ENCODE results near the gene DOCK8. TPM values are rescaled to one million over a fixed set of nuclear protein-coding genes. Genes with fewer than 3 reads are reported as not detected.

Gene DOCK8
- total RNA-seq, 4 donors from 2014 or later: 9.0 to 17.9 (median 13.6) TPM

DNA sequence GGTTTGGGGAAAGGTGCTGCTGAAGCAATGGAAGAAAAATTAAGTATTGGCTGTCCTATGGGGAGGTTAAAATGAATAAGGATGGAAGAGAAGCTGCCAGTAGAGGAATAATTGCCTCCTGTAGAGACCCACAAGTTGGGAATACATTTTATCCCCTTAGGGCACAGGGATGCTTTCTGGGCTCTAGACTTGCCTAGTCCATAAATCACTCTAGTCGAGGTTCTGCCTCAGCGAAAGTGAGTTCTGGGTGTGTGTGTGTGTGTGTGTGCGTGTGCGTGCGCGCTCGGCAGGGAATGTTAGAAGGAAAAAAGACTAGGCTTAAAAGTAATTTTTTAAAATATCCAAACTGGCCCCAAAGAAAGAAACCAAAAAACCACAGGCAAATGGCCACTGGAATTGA is 291.6 kb downstream of the DOCK8 start:
- Histone ChIP-seq H3K36me3 (no peaks in the 10 kb centered on the region), H3K9me3 (no peaks in the 10 kb centered on the region), H3K27me3 (no peaks in the 10 kb centered on the region), H3K4me1 (peaks cover 0 to 25% (median 10%) of the 10 kb centered on the region in 4 donors), H3K4me3 (peak overlapping the region in 1 of 4 donors; percentile 72), H3K27ac (peak overlapping the region in 3 of 4 donors; percentile 79 to 93 (median 82))
- WGBS, 2 donors: 87 to 90% methylated on average over 7 of the region's 7 CpGs
- TF ChIP-seq, protein P1, sequence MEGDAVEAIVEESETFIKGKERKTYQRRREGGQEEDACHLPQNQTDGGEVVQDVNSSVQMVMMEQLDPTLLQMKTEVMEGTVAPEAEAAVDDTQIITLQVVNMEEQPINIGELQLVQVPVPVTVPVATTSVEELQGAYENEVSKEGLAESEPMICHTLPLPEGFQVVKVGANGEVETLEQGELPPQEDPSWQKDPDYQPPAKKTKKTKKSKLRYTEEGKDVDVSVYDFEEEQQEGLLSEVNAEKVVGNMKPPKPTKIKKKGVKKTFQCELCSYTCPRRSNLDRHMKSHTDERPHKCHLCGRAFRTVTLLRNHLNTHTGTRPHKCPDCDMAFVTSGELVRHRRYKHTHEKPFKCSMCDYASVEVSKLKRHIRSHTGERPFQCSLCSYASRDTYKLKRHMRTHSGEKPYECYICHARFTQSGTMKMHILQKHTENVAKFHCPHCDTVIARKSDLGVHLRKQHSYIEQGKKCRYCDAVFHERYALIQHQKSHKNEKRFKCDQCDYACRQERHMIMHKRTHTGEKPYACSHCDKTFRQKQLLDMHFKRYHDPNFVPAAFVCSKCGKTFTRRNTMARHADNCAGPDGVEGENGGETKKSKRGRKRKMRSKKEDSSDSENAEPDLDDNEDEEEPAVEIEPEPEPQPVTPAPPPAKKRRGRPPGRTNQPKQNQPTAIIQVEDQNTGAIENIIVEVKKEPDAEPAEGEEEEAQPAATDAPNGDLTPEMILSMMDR (IDR thresholded peaks at IDR 0.05): no peak
- TF ChIP-seq EP300 (IDR thresholded peaks at IDR 0.05): no peak
- no peak for TF ChIP-seq POLR2A (IDR thresholded peaks at IDR 0.05)
- no peak for DNase-seq (ENCODE audit: low spot score in 2 of 2)

DNA sequence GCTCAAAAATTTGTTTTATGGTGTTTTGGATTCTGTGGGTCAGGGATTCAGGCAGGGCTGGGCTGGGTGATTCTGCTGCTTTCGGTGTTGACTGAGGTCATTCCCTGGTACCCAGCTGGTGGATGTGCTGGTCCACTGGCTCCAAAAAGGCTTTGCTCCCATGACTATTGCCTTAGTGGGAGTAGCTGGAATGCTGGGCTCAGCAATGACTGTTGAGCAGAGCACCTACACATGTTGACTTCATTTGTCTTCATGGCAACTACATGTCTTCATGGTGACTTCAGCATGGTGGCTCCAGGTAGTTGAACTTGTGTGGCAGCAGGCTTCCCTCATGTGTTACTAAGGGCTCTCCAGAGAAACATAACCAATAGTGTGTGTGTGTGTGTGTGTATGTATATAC is 297.2 kb downstream of the DOCK8 start:
- Histone ChIP-seq H3K27me3 (no peaks in the 10 kb centered on the region), H3K36me3 (no peaks in the 10 kb centered on the region), H3K27ac (no peak overlapping the region), H3K9me3 (peaks cover 0 to 2% (median 0%) of the 10 kb centered on the region in 4 donors), H3K4me3 (no peak overlapping the region), H3K4me1 (peaks cover 0 to 9% (median 0%) of the 10 kb centered on the region in 4 donors)
- TF ChIP-seq EP300 (IDR thresholded peaks at IDR 0.05) (no peak), POLR2A (IDR thresholded peaks at IDR 0.05) (no peak)
- TF ChIP-seq, protein P1 (IDR thresholded peaks at IDR 0.05): no peak
- DNase-seq (ENCODE audit: low spot score in 2 of 2): no peak
- 53 to 95% methylated on average over 1 of the region's 1 CpG for WGBS, 2 donors

DNA sequence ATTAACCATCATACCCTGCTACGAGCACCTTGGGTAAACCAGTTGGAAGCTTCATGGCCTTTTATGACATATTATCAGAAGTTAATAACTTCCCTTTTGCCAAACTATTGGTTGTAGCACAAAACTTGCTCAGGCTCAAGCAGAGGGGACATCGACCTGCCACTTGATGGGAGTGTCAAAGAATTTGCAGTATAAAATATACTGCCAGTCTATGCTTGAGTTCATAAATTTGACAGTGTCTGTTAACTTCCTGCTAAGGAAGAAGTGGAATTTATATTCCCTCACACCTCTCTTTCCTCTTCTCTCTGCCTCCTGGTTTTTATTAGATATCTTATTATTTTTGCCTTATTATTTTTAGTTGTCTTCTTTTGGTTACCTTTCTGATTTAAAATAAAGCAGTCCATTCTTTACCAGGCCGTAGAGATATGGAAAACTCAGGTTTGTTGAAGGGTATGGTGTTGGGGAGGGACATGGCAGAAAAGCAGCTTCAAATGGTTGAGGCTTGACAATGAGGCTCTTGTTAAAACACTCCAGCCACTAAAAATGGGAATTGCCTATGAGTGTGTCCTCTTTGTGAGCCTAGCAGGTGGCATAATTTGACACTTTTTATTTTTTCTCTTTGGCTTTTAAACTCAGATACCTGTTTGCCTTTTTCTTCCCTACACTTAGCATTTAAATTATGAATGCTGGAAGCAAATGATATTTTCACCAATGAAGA is 298.0 kb downstream of the DOCK8 start:
- H3K36me3 ChIP-seq: no peaks in the 10 kb centered on the region

More for the DNA sequence above, 298.0 kb downstream of the DOCK8 start:
- WGBS, 2 donors: 73 to 76% methylated on average over 3 of the region's 3 CpGs
- no peak overlapping the region for H3K4me3 ChIP-seq
- peaks cover 0 to 2% (median 0%) of the 10 kb centered on the region in 4 donors for H3K9me3 ChIP-seq
- peaks cover 0 to 9% (median 0%) of the 10 kb centered on the region in 4 donors for H3K4me1 ChIP-seq
- no peaks in the 10 kb centered on the region for H3K27me3 ChIP-seq
- TF ChIP-seq POLR2A (IDR thresholded peaks at IDR 0.05) (no peak), EP300 (IDR thresholded peaks at IDR 0.05) (no peak)
- TF ChIP-seq, protein P1 (IDR thresholded peaks at IDR 0.05): no peak
- H3K27ac ChIP-seq: no peak overlapping the region
- DNase-seq (ENCODE audit: low spot score in 2 of 2): no peak

Other genes starting within 250 kb of the DOCK8 start
- gene WASHC1, start 185.4 kb upstream of the DOCK8 start, total RNA-seq: 10 to 100 TPM in 2 of 4 donors, 1 to 10 TPM in 2; 5.1 to 14.7 (median 9.4) TPM
- gene FOXD4, start 96.4 kb upstream of the DOCK8 start, total RNA-seq: not detected
- gene ZNG1A, start 35.8 kb upstream of the DOCK8 start, total RNA-seq: 10 to 100 TPM; 16.1 to 31.9 (median 24.0) TPM